NCI-H345 (cell line): ENCODE measurements around the gene ANKRD44.

Source experiments
- DNase-seq: peaks from one replicate; lab custom pipeline; 2025; lab: John Stamatoyannopoulos, UW

Gene ANKRD44

DNA sequence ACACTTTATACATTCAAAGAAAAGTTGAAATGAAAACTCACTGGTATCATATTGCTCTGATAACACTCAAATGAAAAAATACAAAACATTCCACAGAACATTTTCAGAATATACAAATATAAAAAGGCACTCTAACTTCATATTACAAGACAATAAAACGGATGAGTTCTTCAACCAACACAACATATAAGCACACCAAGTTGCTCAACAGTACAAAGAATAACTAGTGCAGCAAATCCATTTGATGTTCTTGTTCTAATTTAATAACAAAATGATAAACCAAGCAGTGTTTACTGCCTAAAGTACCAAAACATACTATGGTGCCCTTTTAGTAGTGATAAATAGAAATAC, 323.3 kb downstream of the ANKRD44 start:
- DNase-seq, result no peak

- no peak for DNase-seq
Observed at GRCh38 chr2:196985511-196986183, 324.9 kb downstream of the ANKRD44 start.

DNA sequence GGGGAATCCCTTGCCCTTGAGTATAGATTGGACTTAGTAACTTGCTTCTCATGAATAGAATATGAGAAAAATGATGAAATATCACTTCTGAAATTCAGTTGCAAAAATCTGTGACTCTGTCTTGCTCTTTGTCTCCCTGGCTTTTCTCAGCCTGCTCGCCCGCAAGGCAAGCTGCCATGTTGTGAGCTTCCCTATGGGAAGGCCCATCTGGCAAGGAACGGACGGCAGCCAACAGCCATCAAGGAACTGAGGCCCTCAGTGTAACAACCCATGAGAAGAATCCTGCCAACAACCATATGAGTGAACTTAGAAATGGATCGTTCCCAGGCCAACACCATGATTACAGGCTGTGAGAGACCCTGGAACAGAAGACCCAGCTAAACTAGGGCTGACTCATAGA, 325.7 kb downstream of the ANKRD44 start:
- DNase-seq, result no peak

DNA sequence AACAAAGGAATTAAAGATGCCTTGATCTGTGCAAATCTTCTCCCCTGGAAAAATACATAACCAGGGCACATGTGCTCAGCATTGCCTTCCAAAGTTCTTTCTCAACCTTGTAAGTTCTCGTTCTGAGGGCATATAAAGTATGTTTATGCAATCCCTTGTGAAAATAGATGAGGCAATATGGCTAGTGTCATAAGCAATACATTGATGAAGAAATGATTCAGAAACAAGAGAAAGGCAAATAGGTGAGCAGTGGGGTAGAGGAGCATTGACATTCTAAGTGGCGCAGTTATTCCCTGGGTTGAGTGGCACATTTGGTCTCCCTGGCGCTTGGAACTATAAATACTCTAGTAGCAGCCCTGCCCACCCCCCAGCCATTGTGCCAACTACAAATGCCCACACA, 326.6 kb downstream of the ANKRD44 start:
- no peak for DNase-seq

GRCh38 chr2:196980473-196980872, 330.1 kb downstream of the ANKRD44 start:
- DNase-seq, result no peak

DNA sequence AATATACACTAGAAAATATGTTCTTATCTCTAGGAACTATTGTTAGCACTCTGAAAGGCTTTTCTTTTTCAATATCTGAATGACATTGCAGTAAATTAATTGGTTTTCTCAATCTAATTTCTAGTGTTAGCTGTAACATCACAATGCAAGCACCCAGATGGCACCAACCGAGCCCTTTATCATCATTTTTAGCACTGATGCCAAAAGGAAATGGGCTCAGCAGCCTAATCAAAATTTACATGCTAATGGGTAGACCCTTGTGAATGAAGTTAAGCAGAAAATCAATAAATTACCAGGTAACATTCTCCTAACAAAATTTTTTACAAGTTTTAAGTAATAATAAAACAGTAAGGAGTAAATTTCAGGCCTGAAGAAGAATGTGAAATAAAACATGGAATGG, 330.6 kb downstream of the ANKRD44 start:
- DNase-seq, result no peak

GRCh38 chr2:196977507-196977906, 333.1 kb downstream of the ANKRD44 start:
- DNase-seq, result no peak

DNA sequence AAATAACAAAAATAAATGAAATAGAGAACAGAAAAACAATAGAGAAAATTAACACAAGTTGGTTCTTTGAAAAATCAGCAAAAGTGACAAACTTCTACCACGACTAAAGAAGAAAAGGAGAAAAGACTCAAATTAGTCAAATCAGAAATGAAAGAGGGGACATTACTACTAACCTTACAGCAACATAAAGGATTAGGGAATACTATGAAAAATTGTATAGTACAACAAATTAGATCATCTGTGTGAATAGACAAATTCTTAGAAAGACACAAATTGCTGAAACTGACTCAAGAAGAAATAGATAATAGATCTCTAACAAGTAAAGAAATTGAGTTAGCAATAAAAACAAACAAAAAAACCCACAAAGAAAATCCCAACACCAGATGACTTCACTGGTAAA, 335.6 kb downstream of the ANKRD44 start:
- no peak for DNase-seq

DNA sequence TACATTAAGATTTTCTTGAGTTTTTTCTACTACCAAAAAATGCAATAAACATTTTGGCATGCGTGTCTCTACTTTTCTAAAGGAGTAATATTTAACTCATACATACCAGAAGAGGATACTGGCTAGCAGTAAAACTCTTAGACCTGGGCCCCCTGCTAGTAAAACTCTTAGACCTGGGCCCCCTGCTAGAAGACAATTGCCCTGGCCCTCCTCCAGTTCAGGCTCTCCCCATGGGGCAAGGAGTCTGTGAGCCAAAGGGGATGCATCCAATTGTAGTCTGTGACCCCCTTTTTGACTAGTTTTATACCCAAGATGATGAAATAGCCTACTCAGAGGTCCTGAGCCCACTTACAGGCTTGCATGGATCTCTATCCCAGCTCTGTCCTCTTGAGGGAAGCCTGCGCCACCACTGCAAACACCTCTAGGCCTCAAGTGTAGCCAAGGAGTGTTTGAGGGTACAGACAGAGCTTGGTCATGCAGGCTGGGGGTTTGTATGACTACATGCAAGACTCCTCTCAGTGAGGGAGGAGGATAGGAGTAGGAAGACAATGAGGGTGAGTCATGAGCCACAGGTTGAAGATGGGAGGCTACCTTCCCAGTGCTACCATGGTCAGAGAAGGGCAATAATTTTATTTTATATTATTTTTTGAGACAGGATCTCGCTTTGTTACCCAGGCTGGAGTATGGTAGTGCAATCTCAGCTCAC, 338.9 kb downstream of the ANKRD44 start:
- no peak for DNase-seq

- DNase-seq, result no peak
Observed at GRCh38 chr2:196970099-196970498, 340.5 kb downstream of the ANKRD44 start.

DNA sequence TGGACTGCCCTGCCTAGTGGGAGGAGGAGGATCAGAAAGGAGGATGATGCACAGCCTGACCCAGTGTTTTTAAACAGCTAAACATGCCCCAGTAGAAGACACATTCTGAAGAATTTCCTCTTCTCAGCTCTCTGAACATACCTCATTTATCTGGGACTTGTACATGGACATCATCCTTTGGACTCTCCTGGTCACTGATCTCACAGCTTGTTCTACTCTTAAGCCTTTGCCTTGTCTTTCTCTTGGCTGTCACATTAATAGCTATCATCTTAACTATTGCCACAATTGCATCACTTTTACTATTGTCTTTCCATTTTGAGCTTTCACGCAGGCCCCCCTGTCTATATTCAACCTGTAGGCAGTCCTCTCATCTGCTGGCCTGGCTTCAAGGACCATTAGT, 342.1 kb downstream of the ANKRD44 start:
- no peak for DNase-seq

- DNase-seq, result no peak
Observed at GRCh38 chr2:196967775-196968174, 342.8 kb downstream of the ANKRD44 start.

DNA sequence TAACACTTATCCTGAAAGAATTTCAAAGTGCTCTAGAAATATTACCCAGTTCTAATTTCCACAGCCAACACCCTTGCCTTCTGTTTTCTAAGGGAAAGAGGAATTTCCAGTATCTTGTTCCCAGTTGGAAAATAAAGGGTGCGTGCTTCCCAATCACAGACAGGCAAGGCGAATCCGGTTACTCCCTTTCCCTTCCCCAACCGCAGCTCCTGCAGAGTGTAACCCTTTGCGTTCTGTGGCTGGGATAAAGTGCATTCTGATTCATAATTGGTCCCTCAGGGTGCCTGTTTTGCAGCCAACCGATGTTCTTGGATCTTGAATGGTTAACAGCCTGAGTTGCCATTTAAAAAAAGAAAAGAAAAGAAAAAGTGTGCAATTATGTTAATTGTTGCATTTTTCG, 343.5 kb downstream of the ANKRD44 start:
- no peak for DNase-seq

DNA sequence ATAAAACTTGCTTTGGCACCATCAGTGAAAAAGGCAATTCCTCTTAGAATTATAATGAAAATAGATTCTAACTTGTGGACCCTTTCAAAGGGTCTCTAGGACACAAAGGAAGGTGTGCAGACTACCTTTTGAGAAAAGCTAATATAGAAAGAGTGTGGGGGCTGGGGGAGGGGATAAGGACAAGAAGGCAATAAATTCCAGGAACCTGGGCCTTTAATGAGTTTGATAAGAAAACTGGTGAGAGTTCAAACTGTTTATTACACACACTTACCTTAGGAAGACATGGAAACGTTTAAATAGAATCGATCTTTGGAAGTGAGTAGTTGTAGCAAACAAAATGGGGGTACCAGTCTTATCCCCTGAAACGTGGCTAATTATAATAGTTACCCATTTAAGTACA, 344.5 kb downstream of the ANKRD44 start:
- no peak for DNase-seq

GRCh38 chr2:196965651-196966050, 344.9 kb downstream of the ANKRD44 start:
- DNase-seq, result no peak

GRCh38 chr2:196963961-196964360, 346.6 kb downstream of the ANKRD44 start:
- no peak for DNase-seq

GRCh38 chr2:196963043-196963442, 347.5 kb downstream of the ANKRD44 start:
- no peak for DNase-seq

- no peak for DNase-seq
Observed at GRCh38 chr2:196962325-196962724, 348.3 kb downstream of the ANKRD44 start.

DNA sequence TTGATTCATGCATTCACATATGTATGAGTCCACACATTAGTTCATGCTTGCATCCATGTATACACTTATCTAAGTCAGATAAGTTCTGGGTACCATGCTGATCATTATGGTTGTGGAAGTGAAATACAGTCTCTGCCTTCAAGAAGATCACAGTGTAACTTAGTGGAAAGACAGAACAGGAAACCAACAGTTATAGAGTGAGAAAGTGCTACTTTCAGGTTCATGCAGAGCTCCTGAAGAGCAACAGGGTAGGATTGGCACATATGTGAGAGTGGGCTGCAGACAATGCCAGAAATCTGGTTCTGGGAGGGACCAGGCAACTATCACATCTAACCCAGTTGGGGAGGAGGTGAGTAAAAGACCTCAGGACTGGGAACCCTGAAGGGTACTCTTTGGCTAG, 348.7 kb downstream of the ANKRD44 start:
- DNase-seq, result no peak

GRCh38 chr2:196959734-196960338, 350.7 kb downstream of the ANKRD44 start:
- DNase-seq, result peak; percentile 15

DNA sequence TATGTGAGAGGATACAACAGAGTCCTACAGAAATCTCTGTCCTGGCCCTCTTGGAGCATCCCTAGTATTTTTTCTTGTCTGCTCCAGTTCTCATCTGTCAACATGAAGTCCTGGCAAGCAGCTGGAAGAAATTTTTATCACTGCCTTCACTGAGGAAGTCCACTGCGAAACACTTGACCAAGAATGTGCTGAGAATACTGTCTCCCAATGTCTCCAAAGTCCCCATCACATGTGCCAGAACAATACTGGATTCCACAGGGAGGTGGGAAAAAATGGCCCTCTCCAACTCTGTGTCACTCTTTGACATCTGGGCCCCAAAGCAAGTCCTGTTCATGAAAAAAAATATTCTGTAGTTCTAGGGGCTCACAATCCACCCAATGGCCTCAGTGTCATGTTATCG, 351.3 kb downstream of the ANKRD44 start:
- no peak for DNase-seq

DNA sequence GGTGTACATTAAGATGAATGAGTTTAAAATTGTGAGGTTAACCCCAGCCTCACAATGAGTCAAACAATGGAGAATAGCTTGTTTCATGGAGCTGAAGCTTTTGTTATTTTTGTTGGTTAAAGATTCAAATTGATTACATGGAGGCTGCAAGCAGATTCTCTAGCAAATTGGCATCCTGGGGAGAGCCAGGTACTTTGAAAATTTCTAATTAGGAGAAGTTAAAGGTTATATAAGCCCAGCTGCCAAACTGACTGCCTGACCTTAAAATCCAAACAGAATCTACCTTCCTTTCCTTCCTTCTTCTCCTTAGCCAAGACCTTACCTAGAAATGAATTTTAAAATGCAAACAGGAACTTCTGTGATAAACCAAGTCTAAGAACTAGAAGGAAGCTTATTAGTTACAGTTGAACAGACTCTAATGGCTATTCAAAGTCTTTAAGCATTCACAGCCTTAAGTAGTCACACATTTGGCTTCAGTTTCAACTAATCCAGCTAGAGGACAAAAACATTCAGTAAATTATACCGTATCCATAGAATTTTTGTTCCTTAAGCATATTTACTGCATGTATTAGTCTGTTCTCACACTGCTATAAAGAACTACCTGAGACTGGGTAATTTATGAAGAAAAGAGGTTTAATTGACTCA, 352.6 kb downstream of the ANKRD44 start:
- no peak for DNase-seq

DNA sequence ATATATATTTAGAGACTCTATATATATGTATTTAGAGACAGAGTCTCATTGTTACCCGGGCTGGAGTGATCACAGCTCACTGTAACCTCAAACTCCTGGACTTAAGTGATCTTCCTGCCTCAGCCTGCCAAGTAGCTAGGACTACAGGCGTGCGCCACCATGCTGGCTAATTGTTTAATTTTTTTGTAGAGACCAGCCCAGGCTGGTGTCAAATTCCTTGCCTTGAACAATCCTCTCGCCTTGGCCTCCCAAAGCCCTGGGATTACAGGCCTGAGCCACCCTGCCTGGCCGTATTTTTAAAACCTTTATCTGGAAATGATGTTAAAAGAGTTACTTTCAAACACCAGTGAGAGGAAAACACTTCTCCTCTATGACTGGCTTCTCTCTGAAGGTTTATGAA, 353.1 kb downstream of the ANKRD44 start:
- no peak for DNase-seq
